DND-41 (cell line): ENCODE data around the gene UBE3C.

Experiments used
- EZH2 ChIP-seq: IDR thresholded peaks from 3 replicates; pipeline ENCODE4 v1.6.1; 2012; ENCODE audit warnings: borderline replicate concordance, low read depth, mild to moderate bottlenecking, moderate library complexity, low read length, inconsistent platforms; ENCODE audit not compliant: severe bottlenecking
- TF ChIP-seq, protein P1 (sequence below): IDR thresholded peaks from 2 replicates; pipeline ENCODE4 v1.5.1; 2012; ENCODE audit warnings: borderline replicate concordance, low read length, moderate library complexity, mild to moderate bottlenecking; ENCODE audit not compliant: poor library complexity, severe bottlenecking; ENCODE audit errors: extremely low read depth

DNA sequence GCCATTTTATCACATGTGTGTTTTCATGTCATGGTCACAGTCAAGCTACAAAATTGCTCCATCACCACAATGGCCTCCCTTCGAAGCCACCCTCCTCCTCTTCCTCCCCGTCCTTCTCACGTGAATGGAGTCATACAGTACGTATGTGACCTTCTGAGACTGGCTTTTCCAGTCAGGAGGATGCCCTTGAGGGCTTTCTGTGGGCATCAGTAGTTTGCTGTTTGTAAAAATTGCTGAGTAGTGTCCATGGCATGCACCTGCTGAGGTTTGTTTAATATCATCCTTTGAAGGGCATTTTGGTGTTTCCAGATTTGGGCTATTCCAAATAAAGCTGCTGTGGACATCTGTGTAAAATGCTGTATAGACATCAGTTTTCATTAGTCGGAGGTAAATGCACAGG, 5.9 kb upstream of the UBE3C start:
- TF ChIP-seq EZH2 = no peak
- TF ChIP-seq, protein P1, sequence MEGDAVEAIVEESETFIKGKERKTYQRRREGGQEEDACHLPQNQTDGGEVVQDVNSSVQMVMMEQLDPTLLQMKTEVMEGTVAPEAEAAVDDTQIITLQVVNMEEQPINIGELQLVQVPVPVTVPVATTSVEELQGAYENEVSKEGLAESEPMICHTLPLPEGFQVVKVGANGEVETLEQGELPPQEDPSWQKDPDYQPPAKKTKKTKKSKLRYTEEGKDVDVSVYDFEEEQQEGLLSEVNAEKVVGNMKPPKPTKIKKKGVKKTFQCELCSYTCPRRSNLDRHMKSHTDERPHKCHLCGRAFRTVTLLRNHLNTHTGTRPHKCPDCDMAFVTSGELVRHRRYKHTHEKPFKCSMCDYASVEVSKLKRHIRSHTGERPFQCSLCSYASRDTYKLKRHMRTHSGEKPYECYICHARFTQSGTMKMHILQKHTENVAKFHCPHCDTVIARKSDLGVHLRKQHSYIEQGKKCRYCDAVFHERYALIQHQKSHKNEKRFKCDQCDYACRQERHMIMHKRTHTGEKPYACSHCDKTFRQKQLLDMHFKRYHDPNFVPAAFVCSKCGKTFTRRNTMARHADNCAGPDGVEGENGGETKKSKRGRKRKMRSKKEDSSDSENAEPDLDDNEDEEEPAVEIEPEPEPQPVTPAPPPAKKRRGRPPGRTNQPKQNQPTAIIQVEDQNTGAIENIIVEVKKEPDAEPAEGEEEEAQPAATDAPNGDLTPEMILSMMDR = no peak
